HG03135 (cell line): ENCODE results near the gene KDR.

ENCODE experiments used
- ATAC-seq: cut with Tn5 transposase; IDR thresholded peaks from one replicate; pipeline ENCODE4 v1.9.1; 2021; ENCODE audit warnings: mild to moderate bottlenecking, moderate library complexity; ENCODE audit not compliant: unreplicated experiment

The KDR gene

GRCh38 chr4:55031158-55031557 lies 94.2 kb downstream of the KDR start:
- no peak for ATAC-seq

- ATAC-seq = no peak
Measured at GRCh38 chr4:55030589-55030988, 94.8 kb downstream of the KDR start.

GRCh38 chr4:55029821-55030503 lies 95.4 kb downstream of the KDR start:
- no peak for ATAC-seq

- ATAC-seq = no peak
Measured at GRCh38 chr4:55029321-55029720, 96.1 kb downstream of the KDR start.
